ENCODE data around the gene DES. TPM values are rescaled to one million over a fixed set of nuclear protein-coding genes. Genes with fewer than 3 reads are reported as not detected.

DES gene
- total and polyA plus RNA-seq, 2 donors (not counting 1 experiment from before 2014, with no cell fraction given): not detected

DNA sequence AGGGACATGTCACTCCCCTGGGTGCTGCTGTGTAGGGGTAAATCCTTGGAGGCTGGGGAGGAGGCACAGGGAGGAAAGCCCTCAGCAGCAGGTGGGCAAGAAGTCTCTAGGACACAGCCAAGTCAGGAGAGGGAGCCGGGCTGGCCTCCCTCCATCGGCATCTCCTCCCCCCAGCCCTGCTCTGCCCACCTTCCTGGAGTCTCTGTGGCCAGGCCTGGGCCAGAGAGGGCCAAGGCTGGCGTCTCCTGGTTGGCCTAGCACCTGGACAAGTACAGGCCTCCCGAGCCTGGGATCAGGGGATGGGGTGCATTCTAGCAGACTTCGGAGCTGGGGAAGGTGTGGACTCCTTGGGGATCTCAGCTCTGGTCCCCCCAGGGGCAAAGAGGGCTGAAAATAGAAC is 18.3 kb downstream of the DES start:
- Mint-ChIP-seq H3K4me1 (peaks cover 8% of the 10 kb centered on the region), H3K4me3 (no peak overlapping the region), H3K27ac (no peak overlapping the region), H3K27me3 (peaks cover 46% of the 10 kb centered on the region), H3K9me3 (ENCODE audit: insufficient read depth) (no peaks in the 10 kb centered on the region)
- no peaks in the 10 kb centered on the region for H4K20me1 ChIP-seq (ENCODE audit: control insufficient read depth, insufficient read depth, low read length, poor library complexity, severe bottlenecking)
- no peak for TF ChIP-seq EZH2 (IDR thresholded peaks at IDR 0.05; ENCODE audit: borderline replicate concordance, insufficient read depth, low read depth, low read length, poor library complexity, severe bottlenecking)
- TF ChIP-seq, protein P1, sequence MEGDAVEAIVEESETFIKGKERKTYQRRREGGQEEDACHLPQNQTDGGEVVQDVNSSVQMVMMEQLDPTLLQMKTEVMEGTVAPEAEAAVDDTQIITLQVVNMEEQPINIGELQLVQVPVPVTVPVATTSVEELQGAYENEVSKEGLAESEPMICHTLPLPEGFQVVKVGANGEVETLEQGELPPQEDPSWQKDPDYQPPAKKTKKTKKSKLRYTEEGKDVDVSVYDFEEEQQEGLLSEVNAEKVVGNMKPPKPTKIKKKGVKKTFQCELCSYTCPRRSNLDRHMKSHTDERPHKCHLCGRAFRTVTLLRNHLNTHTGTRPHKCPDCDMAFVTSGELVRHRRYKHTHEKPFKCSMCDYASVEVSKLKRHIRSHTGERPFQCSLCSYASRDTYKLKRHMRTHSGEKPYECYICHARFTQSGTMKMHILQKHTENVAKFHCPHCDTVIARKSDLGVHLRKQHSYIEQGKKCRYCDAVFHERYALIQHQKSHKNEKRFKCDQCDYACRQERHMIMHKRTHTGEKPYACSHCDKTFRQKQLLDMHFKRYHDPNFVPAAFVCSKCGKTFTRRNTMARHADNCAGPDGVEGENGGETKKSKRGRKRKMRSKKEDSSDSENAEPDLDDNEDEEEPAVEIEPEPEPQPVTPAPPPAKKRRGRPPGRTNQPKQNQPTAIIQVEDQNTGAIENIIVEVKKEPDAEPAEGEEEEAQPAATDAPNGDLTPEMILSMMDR (IDR thresholded peaks at IDR 0.05): no peak
- H2AFZ ChIP-seq (ENCODE audit: insufficient read depth, low read depth, low read length, poor library complexity, severe bottlenecking): no peak overlapping the region
- H3K79me2 ChIP-seq (ENCODE audit: control insufficient read depth, insufficient read depth, low read length): no peaks in the 10 kb centered on the region
- no peak overlapping the region for H3K4me2 ChIP-seq (replicated peaks; ENCODE audit: low read depth, low read length, poor library complexity, severe bottlenecking)
- H3K9me3 ChIP-seq (ENCODE audit: control extremely low read depth in 1 of 3, control insufficient read depth in 2 of 3, insufficient read depth in 1 of 3, low read length in 2 of 3): peaks cover 0 to 10% (median 0%) of the 10 kb centered on the region in 3 donors
- no peak overlapping the region for H3K27ac ChIP-seq (ENCODE audit: low read length in 2 of 2)
- ATAC-seq (ENCODE audit: low read depth) (no peak), DNase-seq (no peak)
- CTCF ChIA-PET: interaction anchor here (1.2 kb wide), 1 partner anchor 21 kb away, joined by 3 read pairs; no protein-coding TSS in a partner anchor
- POLR2A ChIA-PET: no interaction called here
- peaks cover 5 to 9% of the 10 kb centered on the region in 2 donors for H3K4me1 ChIP-seq (ENCODE audit: control insufficient read depth in 2 of 2, insufficient read depth in 2 of 2, low read length in 2 of 2)
- H3K36me3 ChIP-seq (replicated peaks in 1 of 2; ENCODE audit: control extremely low read depth in 1 of 2, control insufficient read depth in 1 of 2, extremely low read depth in 1 of 2, insufficient read depth in 2 of 2, low read length in 1 of 2): no peaks in the 10 kb centered on the region
- H3K9ac ChIP-seq (ENCODE audit: low read length): no peak overlapping the region
- H3K4me3 ChIP-seq (ENCODE audit: control extremely low read depth in 1 of 5, extremely low read depth in 1 of 5, insufficient read depth in 1 of 5, low read depth in 2 of 5, low read length in 4 of 5): no peak overlapping the region
- intact Hi-C loops (cut with micrococcal nuclease): no loop called here
- WGBS (ENCODE audit: insufficient coverage): 92% methylated on average over 5 of the region's 5 CpGs
- H3K27me3 ChIP-seq (replicated peaks in 1 of 4; ENCODE audit: control extremely low read depth in 1 of 4, control insufficient read depth in 3 of 4, insufficient read depth in 4 of 4, low read length in 3 of 4): peaks cover 0 to 55% (median 19%) of the 10 kb centered on the region in 4 experiments

GRCh38 chr2:219437141-219437540 is 19.0 kb downstream of the DES start:
- ChIA-PET POLR2A (no interaction called here), CTCF (no interaction called here)
- Histone ChIP-seq H3K4me3 (ENCODE audit: control extremely low read depth in 1 of 5, extremely low read depth in 1 of 5, insufficient read depth in 1 of 5, low read depth in 2 of 5, low read length in 4 of 5) (no peak overlapping the region), H3K27ac (ENCODE audit: low read length in 2 of 2) (no peak overlapping the region), H3K79me2 (ENCODE audit: control insufficient read depth, insufficient read depth, low read length) (no peaks in the 10 kb centered on the region), H3K9ac (ENCODE audit: low read length) (no peak overlapping the region), H3K9me3 (ENCODE audit: control extremely low read depth in 1 of 3, control insufficient read depth in 2 of 3, insufficient read depth in 1 of 3, low read length in 2 of 3) (peaks cover 0 to 10% (median 0%) of the 10 kb centered on the region in 3 donors), H3K36me3 (replicated peaks in 1 of 2; ENCODE audit: control extremely low read depth in 1 of 2, control insufficient read depth in 1 of 2, extremely low read depth in 1 of 2, insufficient read depth in 2 of 2, low read length in 1 of 2) (no peaks in the 10 kb centered on the region), H3K27me3 (replicated peaks in 1 of 4; ENCODE audit: control extremely low read depth in 1 of 4, control insufficient read depth in 3 of 4, insufficient read depth in 4 of 4, low read length in 3 of 4) (peaks cover 0 to 56% (median 20%) of the 10 kb centered on the region in 4 experiments), H4K20me1 (ENCODE audit: control insufficient read depth, insufficient read depth, low read length, poor library complexity, severe bottlenecking) (no peaks in the 10 kb centered on the region), H3K4me1 (ENCODE audit: control insufficient read depth in 2 of 2, insufficient read depth in 2 of 2, low read length in 2 of 2) (peaks cover 6 to 10% of the 10 kb centered on the region in 2 donors), H3K4me2 (replicated peaks; ENCODE audit: low read depth, low read length, poor library complexity, severe bottlenecking) (no peak overlapping the region), H2AFZ (ENCODE audit: insufficient read depth, low read depth, low read length, poor library complexity, severe bottlenecking) (no peak overlapping the region)
- DNase-seq: no peak
- peaks cover 9% of the 10 kb centered on the region for H3K4me1 Mint-ChIP-seq
- H3K27me3 Mint-ChIP-seq: peaks cover 47% of the 10 kb centered on the region
- H3K4me3 Mint-ChIP-seq: no peak overlapping the region
- intact Hi-C loops (cut with micrococcal nuclease): no loop called here
- H3K9me3 Mint-ChIP-seq (ENCODE audit: insufficient read depth): no peaks in the 10 kb centered on the region
- H3K27ac Mint-ChIP-seq: no peak overlapping the region
- 96% methylated on average over 3 of the region's 3 CpGs for whole genome bisulfite sequencing (ENCODE audit: insufficient coverage)
- ATAC-seq (ENCODE audit: low read depth): no peak
- TF ChIP-seq, protein P1 (IDR thresholded peaks at IDR 0.05): no peak
- no peak for TF ChIP-seq EZH2 (IDR thresholded peaks at IDR 0.05; ENCODE audit: borderline replicate concordance, insufficient read depth, low read depth, low read length, poor library complexity, severe bottlenecking)
